HG03460 (cell line): ENCODE results near the gene MTFP1.

Experiments used
- ATAC-seq: cut with Tn5 transposase; IDR thresholded peaks from one replicate; pipeline ENCODE4 v1.9.1; 2021; ENCODE audit not compliant: unreplicated experiment

MTFP1 gene, protein sequence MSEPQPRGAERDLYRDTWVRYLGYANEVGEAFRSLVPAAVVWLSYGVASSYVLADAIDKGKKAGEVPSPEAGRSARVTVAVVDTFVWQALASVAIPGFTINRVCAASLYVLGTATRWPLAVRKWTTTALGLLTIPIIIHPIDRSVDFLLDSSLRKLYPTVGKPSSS

DNA sequence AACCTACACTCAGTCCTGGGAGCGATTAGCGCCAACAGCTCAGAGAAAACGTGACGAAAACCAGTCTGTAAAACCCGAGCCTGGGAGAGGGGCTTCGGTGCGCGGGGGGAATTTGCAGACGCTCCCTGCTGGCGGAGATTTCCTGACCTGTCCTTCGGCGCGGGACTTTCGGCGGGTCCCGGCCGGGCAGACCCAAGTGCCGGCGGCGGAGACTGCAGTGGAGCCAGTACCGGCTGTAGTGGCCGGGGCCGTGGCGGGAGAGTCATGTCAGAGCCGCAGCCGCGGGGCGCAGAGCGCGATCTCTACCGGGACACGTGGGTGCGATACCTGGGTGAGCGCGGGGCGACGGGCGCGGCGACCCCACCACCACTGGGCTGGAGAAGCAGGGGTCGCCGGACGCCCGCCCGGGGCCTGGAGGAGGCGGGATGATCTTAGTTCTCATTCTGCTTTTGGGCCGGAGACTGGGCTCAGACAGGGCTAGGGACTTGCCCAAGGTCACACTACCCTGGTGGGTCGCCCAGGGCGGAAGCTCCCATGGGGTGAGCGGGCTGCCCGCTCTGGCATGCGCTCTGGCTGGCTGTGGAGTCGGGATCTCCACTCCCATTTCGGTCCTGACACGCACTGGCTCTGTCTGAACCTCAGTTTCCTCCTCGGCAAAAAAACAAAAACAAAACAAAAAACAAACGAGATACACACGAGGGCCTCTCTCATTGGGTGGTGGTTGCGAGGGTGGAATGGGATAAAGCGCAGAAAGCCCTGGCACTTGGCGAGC, at the start of gene MTFP1:
TSS of gene MTFP1 (plus strand) at position 153 of the 772 bp plus-strand sequence. CDS start at position 265, 112 bp downstream.
- ATAC-seq: no peak

DNA sequence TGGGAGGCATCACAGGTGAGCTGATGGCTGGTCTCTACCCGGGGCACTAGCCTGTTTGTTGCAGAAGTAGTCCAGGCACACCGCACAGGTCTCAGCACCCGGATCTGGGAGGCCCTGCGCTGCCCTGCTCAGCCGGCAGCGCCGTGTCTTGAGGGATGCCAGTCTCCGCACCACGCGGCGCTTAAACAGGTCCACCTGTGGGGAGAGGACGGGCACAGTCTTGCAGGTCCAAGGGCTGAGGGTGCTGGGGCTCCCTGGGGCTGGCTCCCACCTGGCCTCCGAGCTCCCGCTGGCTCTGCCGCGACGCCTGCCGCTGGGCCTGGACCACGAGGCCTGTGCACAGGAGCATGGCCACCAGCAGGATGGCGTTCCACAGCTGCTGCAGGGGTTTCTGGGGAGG, 45.6 kb upstream of the MTFP1 start:
- ATAC-seq: no peak

DNA sequence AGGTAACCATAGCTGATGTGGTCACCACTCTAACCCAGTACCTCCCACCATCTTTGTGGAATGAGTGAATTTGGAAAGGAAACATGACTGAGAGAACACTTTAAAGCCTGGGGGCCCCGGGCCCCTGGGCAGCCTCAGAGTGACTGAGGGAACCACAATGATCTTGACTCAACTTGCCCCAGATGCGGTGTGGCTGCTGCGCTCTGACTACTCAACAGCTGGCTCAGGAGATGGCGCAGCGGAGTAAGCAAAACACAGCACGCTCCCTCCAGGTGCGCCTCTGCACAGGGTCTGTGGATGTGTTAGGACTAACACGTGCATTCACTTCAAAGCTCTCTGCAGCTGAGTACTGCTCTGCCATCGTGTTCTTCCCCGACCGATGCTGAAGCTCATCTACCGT, 44.3 kb upstream of the MTFP1 start:
- ATAC-seq: no peak

GRCh38 chr22:30382340-30382739, 43.2 kb upstream of the MTFP1 start:
- ATAC-seq: no peak

GRCh38 chr22:30383061-30383460, 42.5 kb upstream of the MTFP1 start:
- ATAC-seq: no peak

DNA sequence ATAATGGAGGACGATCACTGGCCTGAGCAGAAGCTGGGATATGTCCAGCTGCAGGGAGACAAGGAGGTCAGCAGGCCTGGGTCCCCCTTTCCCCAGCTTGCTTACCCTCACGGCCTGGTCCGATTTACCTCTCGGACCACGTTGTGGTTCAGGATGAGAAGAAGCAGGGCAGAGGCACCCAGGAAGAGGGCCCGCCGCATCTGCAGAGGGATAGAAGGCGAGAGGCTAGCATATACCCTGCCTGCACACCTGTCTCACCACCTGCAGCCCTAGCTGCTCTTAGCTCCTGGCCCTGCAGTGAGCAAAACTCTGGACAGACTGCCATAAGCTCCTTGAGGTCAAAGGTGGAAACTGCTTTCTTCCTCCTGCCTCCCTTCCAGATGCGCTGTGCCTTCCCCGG, 39.6 kb upstream of the MTFP1 start:
- ATAC-seq: no peak

GRCh38 chr22:30386608-30386959, 39.0 kb upstream of the MTFP1 start:
- no peak for ATAC-seq

- ATAC-seq: peak; percentile 66
These were observed 38.4 kb upstream of the MTFP1 start, which contains the start of gene RNF215 for GRCh38 chr22:30386960-30387827. RNF215 (minus strand) TSS chr22:30387411; CDS start chr22:30387313, 98 bp downstream.

- ATAC-seq: no peak
These were observed 34.4 kb upstream of the MTFP1 start for GRCh38 chr22:30390974-30391691.

- ATAC-seq: no peak
These were observed 32.8 kb upstream of the MTFP1 start for GRCh38 chr22:30392661-30393321.

DNA sequence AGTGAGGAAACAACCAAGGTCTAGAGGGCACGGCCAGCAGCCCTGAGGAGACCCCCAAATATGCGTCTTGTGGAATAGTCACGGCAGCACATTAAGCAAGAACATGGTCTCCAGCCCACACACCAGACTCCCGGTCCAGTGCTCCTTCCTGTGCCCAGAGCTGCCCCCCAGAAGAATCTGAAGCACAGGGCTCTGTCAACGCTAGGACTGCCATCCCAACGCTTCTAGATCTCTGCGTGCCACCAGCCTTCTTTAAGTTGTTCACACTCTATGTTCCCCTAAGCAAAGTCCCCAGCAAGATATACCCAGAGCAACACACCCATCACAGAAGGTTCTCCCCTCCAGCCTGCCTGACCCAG, 32.3 kb upstream of the MTFP1 start:
- ATAC-seq: no peak

DNA sequence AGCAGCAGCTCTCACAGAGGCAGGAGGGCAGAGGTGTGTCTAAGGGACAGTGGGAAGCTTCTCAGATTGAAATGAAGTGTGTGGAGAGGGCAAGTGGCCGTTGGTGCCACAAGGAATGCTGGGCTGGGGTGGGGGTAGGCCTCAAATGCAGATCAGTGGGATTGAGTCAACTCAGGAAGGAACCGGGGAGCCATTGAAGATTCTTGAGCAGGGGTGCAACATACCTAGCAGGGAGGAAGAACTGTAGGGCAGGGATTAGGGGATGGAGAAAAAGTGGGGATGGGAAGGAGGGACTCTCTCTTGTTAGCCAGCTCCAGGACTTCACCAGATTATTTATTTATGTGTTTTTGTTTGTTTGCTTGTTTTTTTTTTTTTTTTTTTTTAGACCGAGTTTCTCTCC, 31.7 kb upstream of the MTFP1 start:
- ATAC-seq: no peak

- ATAC-seq: no peak
These were observed 28.5 kb upstream of the MTFP1 start, which contains the start of gene SEC14L2 for GRCh38 chr22:30396871-30397655. SEC14L2 (plus strand) TSS chr22:30397018; CDS start chr22:30397117, 99 bp downstream.

GRCh38 chr22:30397656-30398635, 27.6 kb upstream of the MTFP1 start:
- ATAC-seq: no peak

- ATAC-seq: no peak
These were observed 26.6 kb upstream of the MTFP1 start for GRCh38 chr22:30398685-30399680.

- no peak for ATAC-seq
These were observed 25.9 kb upstream of the MTFP1 start for GRCh38 chr22:30399718-30400117.

DNA sequence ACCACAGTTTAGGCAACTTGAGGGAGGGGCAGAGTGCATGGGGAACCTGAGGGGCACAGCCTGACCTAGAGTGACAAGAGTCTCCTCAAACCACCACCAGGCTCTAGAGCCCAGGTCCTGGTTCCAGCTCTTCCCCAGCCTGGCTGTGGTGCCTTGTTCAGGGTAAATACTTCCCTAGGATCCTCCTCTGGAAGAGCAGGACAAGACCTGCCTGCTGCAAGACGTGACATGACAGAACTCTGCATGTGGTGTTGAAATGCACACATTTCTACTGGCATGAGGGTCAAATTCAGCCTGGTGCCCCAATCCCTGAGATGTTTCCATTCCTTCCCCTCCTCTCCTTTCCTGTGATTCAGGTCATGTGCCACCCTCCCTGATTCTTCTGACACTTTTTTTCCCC, 25.4 kb upstream of the MTFP1 start:
- no peak for ATAC-seq
